Retinal pigment epithelial cell (primary cell): ENCODE measurements around the gene PIGL.

Source experiments
- DNase-seq: peaks from one replicate; pipeline ENCODE4 v3.0.0-alpha.2; 2010; ENCODE audit warnings: low read depth
- H3K4me3 ChIP-seq: 2 replicates; pipeline ENCODE4 v1.5.1; 2011; ENCODE audit warnings: mild to moderate bottlenecking, low read length, control low read depth, moderate library complexity
- TF ChIP-seq, protein P1 (sequence below): conservative IDR thresholded peaks from 2 replicates; pipeline ENCODE4 v1.5.1; 2011; ENCODE audit warnings: low read depth, low read length, control low read depth, inconsistent platforms

Gene PIGL

DNA sequence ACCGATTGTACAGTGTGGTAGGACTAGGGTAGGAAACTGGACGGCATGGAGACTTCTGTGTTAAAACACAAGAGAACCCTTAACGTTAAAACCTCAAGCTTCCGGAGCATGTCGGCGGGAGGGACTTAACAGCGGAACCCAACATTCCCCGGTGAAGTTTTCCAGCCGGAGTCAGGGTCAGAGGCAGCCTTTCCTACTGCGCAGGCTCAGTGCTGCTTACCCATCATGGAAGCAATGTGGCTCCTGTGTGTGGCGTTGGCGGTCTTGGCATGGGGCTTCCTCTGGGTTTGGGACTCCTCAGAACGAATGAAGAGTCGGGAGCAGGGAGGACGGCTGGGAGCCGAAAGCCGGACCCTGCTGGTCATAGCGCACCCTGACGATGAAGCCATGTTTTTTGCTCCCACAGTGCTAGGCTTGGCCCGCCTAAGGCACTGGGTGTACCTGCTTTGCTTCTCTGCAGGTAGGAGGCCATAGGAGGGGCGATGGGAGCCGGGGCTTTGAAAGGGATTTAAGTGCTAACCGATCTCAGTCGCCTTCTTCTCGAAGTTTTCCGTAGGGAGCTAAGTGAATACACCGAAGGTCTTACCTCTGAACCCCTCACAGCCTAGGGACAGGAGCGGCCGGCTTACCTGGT lies at the start of gene PIGL:
Gene PIGL (plus strand): TSS at position 209 of the 634 bp plus-strand sequence. CDS start 17 bp downstream, at position 226.
- peak within 1 kb of the TSS; percentile 96 for H3K4me3 ChIP-seq
- TF ChIP-seq, protein P1, sequence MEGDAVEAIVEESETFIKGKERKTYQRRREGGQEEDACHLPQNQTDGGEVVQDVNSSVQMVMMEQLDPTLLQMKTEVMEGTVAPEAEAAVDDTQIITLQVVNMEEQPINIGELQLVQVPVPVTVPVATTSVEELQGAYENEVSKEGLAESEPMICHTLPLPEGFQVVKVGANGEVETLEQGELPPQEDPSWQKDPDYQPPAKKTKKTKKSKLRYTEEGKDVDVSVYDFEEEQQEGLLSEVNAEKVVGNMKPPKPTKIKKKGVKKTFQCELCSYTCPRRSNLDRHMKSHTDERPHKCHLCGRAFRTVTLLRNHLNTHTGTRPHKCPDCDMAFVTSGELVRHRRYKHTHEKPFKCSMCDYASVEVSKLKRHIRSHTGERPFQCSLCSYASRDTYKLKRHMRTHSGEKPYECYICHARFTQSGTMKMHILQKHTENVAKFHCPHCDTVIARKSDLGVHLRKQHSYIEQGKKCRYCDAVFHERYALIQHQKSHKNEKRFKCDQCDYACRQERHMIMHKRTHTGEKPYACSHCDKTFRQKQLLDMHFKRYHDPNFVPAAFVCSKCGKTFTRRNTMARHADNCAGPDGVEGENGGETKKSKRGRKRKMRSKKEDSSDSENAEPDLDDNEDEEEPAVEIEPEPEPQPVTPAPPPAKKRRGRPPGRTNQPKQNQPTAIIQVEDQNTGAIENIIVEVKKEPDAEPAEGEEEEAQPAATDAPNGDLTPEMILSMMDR: no peak
- DNase-seq: peak; percentile 78

GRCh38 chr17:16171613-16172012 lies 45.4 kb upstream of the PIGL start:
- DNase-seq: no peak
- no peak overlapping the region for H3K4me3 ChIP-seq
- TF ChIP-seq, protein P1: no peak

DNA sequence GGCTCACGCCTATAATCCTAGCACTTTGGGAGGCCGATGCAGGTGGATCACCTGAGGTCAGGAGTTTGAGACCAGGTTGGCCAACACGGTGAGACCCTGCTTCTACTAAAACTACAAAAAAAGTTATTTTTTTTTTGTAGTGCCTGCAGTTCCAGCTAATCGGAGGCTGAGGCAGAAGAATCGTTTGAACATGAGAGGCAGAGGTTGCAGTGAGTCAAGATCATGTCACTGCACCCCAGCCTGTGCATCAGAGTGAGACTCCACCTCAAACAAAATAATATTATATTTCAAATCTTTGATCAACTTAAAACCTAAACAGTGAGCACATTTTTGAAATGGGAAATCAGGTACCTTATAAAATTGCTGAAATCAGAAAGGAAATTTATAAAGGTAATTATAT lies 38.2 kb upstream of the PIGL start:
- DNase-seq: no peak
- TF ChIP-seq, protein P1: no peak
- H3K4me3 ChIP-seq: no peak overlapping the region

GRCh38 chr17:16181581-16181980 lies 35.4 kb upstream of the PIGL start:
- H3K4me3 ChIP-seq: no peak overlapping the region
- no peak for DNase-seq
- TF ChIP-seq, protein P1: no peak

DNA sequence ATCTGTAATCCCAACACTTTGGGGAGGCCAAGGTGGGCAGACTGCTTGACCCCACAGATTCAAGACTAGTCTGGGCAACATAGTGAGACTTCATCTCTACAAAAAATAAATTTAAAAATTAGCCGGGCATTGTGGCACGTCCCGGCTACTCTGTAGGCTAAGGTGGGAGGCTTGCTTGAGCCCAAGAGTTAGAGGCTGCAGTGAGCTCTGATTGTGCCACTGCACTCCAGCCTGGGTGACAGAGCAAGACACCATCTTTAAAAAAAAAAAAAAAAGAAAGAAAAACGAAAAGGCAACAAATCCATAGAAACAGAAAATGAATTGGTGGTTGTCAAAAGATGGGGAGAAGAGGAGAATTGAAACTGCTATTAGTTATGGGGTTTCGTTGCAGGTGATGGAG lies 29.4 kb upstream of the PIGL start:
- no peak for DNase-seq
- TF ChIP-seq, protein P1: no peak

DNA sequence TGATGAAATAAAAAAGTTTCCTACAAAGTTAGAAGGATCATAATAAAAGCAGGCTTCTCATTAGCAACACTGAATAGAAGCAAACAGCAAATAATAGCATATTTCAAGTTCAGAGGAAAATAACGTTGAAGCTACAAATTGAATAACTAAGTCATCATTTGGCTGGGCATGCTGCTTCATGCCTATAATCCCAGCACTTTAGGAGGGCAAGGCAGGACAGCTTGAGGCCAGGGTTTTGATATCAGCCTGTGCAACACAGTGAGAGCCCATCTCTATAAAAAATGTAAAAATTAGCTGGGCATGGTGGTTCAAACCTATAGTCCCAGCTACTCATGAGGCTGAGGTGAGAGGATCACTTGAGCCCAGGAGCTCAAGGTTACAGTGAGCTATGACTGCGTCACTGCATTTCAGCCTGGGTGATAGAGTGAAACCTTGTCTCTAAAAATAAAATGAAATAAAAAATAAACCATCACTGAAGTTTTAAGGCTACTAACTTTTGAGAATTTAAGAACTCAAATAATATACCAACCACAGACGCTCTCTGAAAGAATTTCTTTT lies 27.1 kb upstream of the PIGL start:
- TF ChIP-seq, protein P1: no peak
- H3K4me3 ChIP-seq: no peak overlapping the region
- DNase-seq: no peak

More for the DNA sequence above, 29.4 kb upstream of the PIGL start:
- no peak overlapping the region for H3K4me3 ChIP-seq
